OCI-LY7 (cell line): ENCODE measurements around the gene CYFIP2. TPM values are rescaled to one million over a fixed set of nuclear protein-coding genes. Genes with fewer than 3 reads are reported as not detected.

Experiments
- BruUV-seq: library from RNA; stranded (reverse); fragments of 400-500 nt; replicated peaks from 2 replicates; lab custom pipeline; 2021; lab: Mats Ljungman, UMichigan
- CTCF ChIA-PET: fragments of 300-600 bp; sonication (Branson Sonifier 250); formaldehyde crosslinking; loops from one replicate; lab custom pipeline; 2022; ENCODE audit warnings: antibody characterized with exemption; ENCODE audit not compliant: unreplicated experiment; lab: Charles Lee
- POLR2A ChIA-PET: fragments of 300-600 bp; sonication (Branson Sonifier 250); formaldehyde crosslinking; loops from one replicate; lab custom pipeline; 2022; ENCODE audit warnings: antibody characterized with exemption; lab: Charles Lee
- DNase-seq: peaks from one replicate; pipeline ENCODE4 v3.0.0-alpha.2; 2015; ENCODE audit warnings: low spot score
- H2AFZ ChIP-seq: fragments of 200-600 bp; sonication (generic), shearing (Covaris generic); 2 replicates; pipeline ENCODE4 v1.6.1; 2014; ENCODE audit warnings: mild to moderate bottlenecking, antibody characterized with exemption, low read length, moderate library complexity
- H3K27ac ChIP-seq: fragments of 200-600 bp; sonication (generic); 2 replicates; pipeline ENCODE4 v1.5.1; 2014; ENCODE audit warnings: mixed run types, low read depth, mild to moderate bottlenecking, moderate library complexity, low read length, inconsistent platforms; ENCODE audit not compliant: poor library complexity, severe bottlenecking
- H3K36me3 ChIP-seq: fragments of 200-600 bp; sonication (generic); 2 replicates; pipeline ENCODE4 v1.6.1; 2014; ENCODE audit warnings: mild to moderate bottlenecking, antibody characterized with exemption, low read length, moderate library complexity, mixed read lengths; ENCODE audit not compliant: insufficient read depth
- H3K4me1 ChIP-seq: fragments of 200-600 bp; sonication (generic); 2 replicates; pipeline ENCODE4 v1.5.1; 2014; ENCODE audit warnings: mild to moderate bottlenecking, low read length; ENCODE audit not compliant: insufficient read depth, poor library complexity, severe bottlenecking
- H3K4me2 ChIP-seq: fragments of 200-600 bp; sonication (generic); 2 replicates; pipeline ENCODE4 v1.6.1; 2014; ENCODE audit warnings: mild to moderate bottlenecking, low read length
- H3K4me3 ChIP-seq: fragments of 200-600 bp; sonication (generic); 2 replicates; pipeline ENCODE4 v1.5.1; 2014; ENCODE audit warnings: mild to moderate bottlenecking, low read depth, low read length; ENCODE audit not compliant: poor library complexity, severe bottlenecking
- H3K79me2 ChIP-seq: fragments of 200-600 bp; sonication (generic); 2 replicates; pipeline ENCODE4 v1.6.1; 2016; ENCODE audit warnings: low read depth, mild to moderate bottlenecking, low read length, moderate library complexity, mixed read lengths; ENCODE audit not compliant: insufficient read depth
- H3K9me2 ChIP-seq: fragments of 200-600 bp; sonication (generic); 2 replicates; pipeline ENCODE4 v1.6.1; 2016; ENCODE audit warnings: mild to moderate bottlenecking, low read length, mixed read lengths; ENCODE audit not compliant: insufficient read depth
- H3K9me3 ChIP-seq: fragments of 200-600 bp; sonication (generic); 2 replicates; pipeline ENCODE4 v1.6.1; 2014; ENCODE audit warnings: mild to moderate bottlenecking, mixed run types, low read length, mixed read lengths
- H4K20me1 ChIP-seq: fragments of 200-600 bp; sonication (generic); 2 replicates; pipeline ENCODE4 v1.6.1; 2014; ENCODE audit warnings: mild to moderate bottlenecking, antibody characterized with exemption, low read length, moderate library complexity, mixed read lengths; ENCODE audit not compliant: insufficient read depth
- CTCF ChIP-seq: fragments of 200-600 bp; sonication (generic); conservative IDR thresholded peaks from 2 replicates; pipeline ENCODE4 v1.5.1; 2014; ENCODE audit warnings: mild to moderate bottlenecking, antibody characterized with exemption, low read length, moderate library complexity, mixed read lengths
- EZH2phosphoT487 ChIP-seq: fragments of 200-600 bp; sonication (generic); IDR thresholded peaks from 2 replicates; pipeline ENCODE4 v1.6.1; 2018; ENCODE audit warnings: low read depth, borderline replicate concordance, mild to moderate bottlenecking, mixed run types, antibody characterized with exemption, low read length, moderate library complexity, mixed read lengths
- intact Hi-C: fragments of 100-400 bp; cut with micrococcal nuclease; formaldehyde crosslinking; loops from one replicate; pipeline ENCODE4 v1.10.0; 2022; ENCODE audit not compliant: unreplicated experiment
- total RNA-seq, 2 experiments: library from RNA; depleted of rRNA in 1 of 2; stranded (reverse); fragments of >200 nt in 1 of 2; shearing (Covaris generic) in 1 of 2; gene quantifications; 2 replicates each; pipeline ENCODE4 v1.2.3, GENCODE V29; 2014 to 2022

Gene CYFIP2
- total RNA-seq, 2 experiments from 2014 or later: 258 to 419 TPM

DNA sequence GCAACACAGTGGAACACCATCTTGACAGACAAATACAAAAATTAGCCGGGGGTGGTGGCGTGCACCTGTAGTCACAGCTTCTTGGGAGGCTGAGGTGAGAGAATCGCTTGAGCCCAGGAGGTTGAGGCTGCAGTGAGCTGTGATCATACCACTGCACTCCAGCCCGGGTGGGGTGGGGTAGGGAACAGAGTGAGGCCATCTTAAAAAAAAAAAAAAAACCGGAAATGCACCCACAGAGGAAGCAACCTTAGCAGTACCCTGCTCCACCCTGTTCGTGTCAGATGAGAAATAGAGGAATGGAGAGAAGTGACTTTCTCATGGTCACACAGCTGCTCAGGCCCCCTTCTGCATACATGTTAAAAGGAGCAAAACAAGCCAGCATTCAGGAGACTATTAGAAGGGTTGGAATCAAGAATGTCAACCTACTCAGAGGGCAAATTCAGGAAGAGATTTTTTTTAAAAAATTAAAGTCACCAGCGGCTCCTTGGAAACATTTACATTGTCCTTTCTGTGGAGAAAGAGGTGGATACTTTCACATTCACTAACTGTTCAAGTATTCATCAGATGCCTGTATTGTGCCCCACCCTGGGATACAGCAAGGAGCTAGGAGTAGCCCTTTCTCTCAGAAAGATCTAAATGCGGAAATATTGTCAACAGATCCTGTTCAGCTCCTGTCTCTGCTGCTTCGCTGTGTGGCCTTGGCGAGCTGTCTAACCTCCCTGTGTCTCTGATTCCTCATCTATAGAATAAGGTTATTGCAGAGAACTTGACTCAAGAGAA, 41.0 kb downstream of the CYFIP2 start:
- Histone ChIP-seq H3K9me2 (no peaks in the 10 kb centered on the region), H3K27ac (no peak overlapping the region), H3K4me2 (no peak overlapping the region), H3K79me2 (no peaks in the 10 kb centered on the region), H4K20me1 (no peaks in the 10 kb centered on the region), H3K9me3 (no peaks in the 10 kb centered on the region), H3K36me3 (peaks cover 97% of the 10 kb centered on the region), H2AFZ (no peak overlapping the region), H3K4me1 (peaks cover 6% of the 10 kb centered on the region), H3K4me3 (no peak overlapping the region)
- intact Hi-C loops: no loop called here
- ChIA-PET POLR2A (interaction anchor here (0.5 to 1.7 kb wide), 2 partner anchors 20 to 39 kb away, joined by 4 to 5 read pairs; no protein-coding TSS in a partner anchor), CTCF (interaction anchor here (2.2 kb wide), 1 partner anchor 54 kb away, joined by 6 read pairs; no protein-coding TSS in a partner anchor)
- TF ChIP-seq CTCF (no peak), EZH2phosphoT487 (no peak)
- DNase-seq: peak; percentile 38
- no TSS peak for BruUV-seq

DNA sequence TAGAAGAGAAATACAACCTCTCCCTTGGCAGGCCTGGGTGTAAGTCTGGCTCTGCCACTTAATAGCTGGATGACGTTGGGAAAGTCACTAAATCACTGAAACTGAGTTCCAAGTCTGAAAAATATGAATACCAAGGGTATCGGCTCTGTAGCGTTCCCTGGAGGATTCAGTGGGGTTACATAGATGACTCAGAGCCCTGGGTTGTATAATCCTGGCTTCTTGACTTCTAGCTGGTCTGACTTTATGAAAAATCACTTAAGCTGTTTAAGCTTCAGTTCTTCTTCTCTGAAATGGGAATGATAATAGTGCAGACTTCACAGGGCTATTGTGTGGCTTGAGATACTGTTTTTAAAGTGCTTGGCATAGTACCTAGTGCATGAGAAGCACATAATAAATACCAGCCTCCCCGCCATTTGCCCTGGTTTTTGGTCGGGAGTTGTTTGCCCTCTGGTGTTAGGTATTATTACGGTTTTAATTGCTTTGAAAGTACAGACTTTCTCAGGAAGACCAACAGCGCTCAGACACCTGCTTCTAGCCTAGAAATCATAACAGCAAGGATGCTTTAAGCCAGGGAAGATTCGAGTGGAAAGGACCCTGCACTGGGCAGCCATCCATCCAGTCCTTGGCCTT, 43.0 kb downstream of the CYFIP2 start:
- Histone ChIP-seq H3K36me3 (peaks cover 95% of the 10 kb centered on the region), H3K4me3 (no peak overlapping the region), H3K9me3 (no peaks in the 10 kb centered on the region), H3K27ac (no peak overlapping the region), H3K4me2 (no peak overlapping the region), H3K79me2 (no peaks in the 10 kb centered on the region), H3K9me2 (no peaks in the 10 kb centered on the region), H3K4me1 (peaks cover 8% of the 10 kb centered on the region), H2AFZ (no peak overlapping the region), H4K20me1 (no peaks in the 10 kb centered on the region)
- ChIA-PET POLR2A (interaction anchor here (0.8 to 2.5 kb wide), 4 partner anchors 9 to 58 kb away, joined by 3 to 8 read pairs (median 4); no protein-coding TSS in a partner anchor), CTCF (no interaction called here)
- DNase-seq: peak; percentile 36
- TF ChIP-seq CTCF (peak; percentile 57), EZH2phosphoT487 (no peak)
- no TSS peak for BruUV-seq
- intact Hi-C loops: loop anchor here (1.0 kb wide), 1 partner anchor 56 kb away; no protein-coding TSS in a partner anchor
